A549 (cell line): ENCODE results near the gene RPL4. TPM values are rescaled to one million over a fixed set of nuclear protein-coding genes. Genes with fewer than 3 reads are reported as not detected.

Source experiments
- ATAC-seq, 2 experiments: fragments of 200-7000 bp in 1 of 2; fragments of >200 bp in 1 of 2; cut with Nextera tagmentation in 1 of 2; cut with Tn5 transposase in 1 of 2; 3 replicates each; pipeline versions ENCODE4 v1.8.0 to v1.9.1; 2018 to 2020; ENCODE audit warnings: mild to moderate bottlenecking in 1 of 2, moderate library complexity in 1 of 2
- CTCF ChIA-PET: fragments of 300-600 bp; sonication (Branson Sonifier 250); formaldehyde crosslinking; extraction: SDS; loops from one replicate; lab custom pipeline; 2021; ENCODE audit warnings: antibody characterized with exemption, inconsistent platforms; lab: Yijun Ruan, JAX
- POLR2A ChIA-PET: fragments of 350-600 bp; formaldehyde crosslinking; extraction: SDS; loops from one replicate; lab custom pipeline; 2021; ENCODE audit warnings: antibody characterized with exemption, inconsistent platforms; lab: Yijun Ruan, JAX
- DNase-seq, 2 experiments: peaks; one replicate each; pipeline versions ENCODE4 v3.0.0 to v3.0.0-alpha.2; 2011 to 2016; ENCODE audit warnings: low read depth in 1 of 2, low spot score in 1 of 2
- FAIRE-seq: peaks from 2 replicates; lab custom pipeline; 2011; peaks lifted over from hg19 to GRCh38; lab: Jason Lieb, UNC
- H3K27ac ChIP-seq, 2 experiments: fragments of >200 bp; sonication (Bioruptor Twin); formaldehyde crosslinking; 3 replicates each; pipeline ENCODE4 v1.5.1; 2016 to 2017
- H3K4me1 ChIP-seq: fragments of >200 bp; sonication (Bioruptor Twin); formaldehyde crosslinking; 3 replicates; pipeline ENCODE4 v1.6.1; 2016
- H3K4me2 ChIP-seq: fragments of >200 bp; sonication (Bioruptor Twin); formaldehyde crosslinking; 3 replicates; pipeline ENCODE4 v1.6.1; 2016
- H3K4me3 ChIP-seq: fragments of >200 bp; sonication (Bioruptor Twin); formaldehyde crosslinking; 3 replicates; pipeline ENCODE4 v1.5.1; 2016
- H3K9me3 ChIP-seq: fragments of >200 bp; sonication (Bioruptor Twin); formaldehyde crosslinking; 3 replicates; pipeline ENCODE4 v1.6.1; 2016
- CBX2 ChIP-seq: fragments of 200-600 bp; sonication (generic); IDR thresholded peaks from 2 replicates; pipeline ENCODE4 v1.6.1; 2016; ENCODE audit warnings: low read depth, mild to moderate bottlenecking, borderline replicate concordance
- CHD2 ChIP-seq: fragments of 150-350 bp; IDR thresholded peaks from 2 replicates; pipeline ENCODE4 v1.6.1; 2014; ENCODE audit warnings: low read length; ENCODE audit not compliant: partially characterized antibody
- EHF ChIP-seq: fragments of 250-450 bp; sonication (Bioruptor Pico); IDR thresholded peaks from 2 replicates; pipeline ENCODE4 v1.5.0; 2020; ENCODE audit warnings: mild to moderate bottlenecking
- EP300 ChIP-seq, 2 experiments: fragments of >200 bp; sonication (Bioruptor Twin); formaldehyde crosslinking; IDR thresholded peaks; 2 replicates in 1 of 2; 3 replicates in 1 of 2; pipeline ENCODE4 v1.6.1; 2016 to 2017
- ESRRA ChIP-seq: fragments of 150-350 bp; IDR thresholded peaks from 2 replicates; pipeline ENCODE4 v1.6.1; 2014; ENCODE audit warnings: mild to moderate bottlenecking, low read length, borderline replicate concordance
- FOSL2 ChIP-seq, 2 experiments: fragments of 450-650 bp in 1 of 2; fragments of >200 bp in 1 of 2; sonication (Bioruptor Twin) in 1 of 2; formaldehyde crosslinking; IDR thresholded peaks; 2 replicates each; pipeline versions ENCODE4 v1.5.0 to v1.6.1; 2016 to 2020; ENCODE audit warnings: mild to moderate bottlenecking in 1 of 2, moderate library complexity in 1 of 2
- FOXS1 ChIP-seq: fragments of 250-450 bp; sonication (Bioruptor Pico); IDR thresholded peaks from 2 replicates; pipeline ENCODE4 v1.5.0; 2020; ENCODE audit warnings: mild to moderate bottlenecking, moderate library complexity
- HDAC2 ChIP-seq: fragments of 200-600 bp; sonication (generic); IDR thresholded peaks from 2 replicates; pipeline ENCODE4 v1.6.1; 2016
- MAFK ChIP-seq: fragments of 450-650 bp; IDR thresholded peaks from 2 replicates; pipeline ENCODE4 v1.6.1; 2014; ENCODE audit not compliant: partially characterized antibody
- NFE2L2 ChIP-seq: fragments of 150-350 bp; conservative IDR thresholded peaks from 2 replicates; pipeline ENCODE4 v1.6.1; 2014; ENCODE audit warnings: low read length
- NR3C1 ChIP-seq: fragments of >200 bp; sonication (Bioruptor Twin); formaldehyde crosslinking; IDR thresholded peaks from 3 replicates; pipeline ENCODE4 v1.6.1; 2017
- PHF8 ChIP-seq: fragments of 200-600 bp; sonication (generic); IDR thresholded peaks from 2 replicates; pipeline ENCODE4 v1.6.1; 2016; ENCODE audit warnings: low read depth, mild to moderate bottlenecking, antibody characterized with exemption, moderate library complexity, borderline replicate concordance
- SREBF2 ChIP-seq: fragments of 450-650 bp; IDR thresholded peaks from 2 replicates; pipeline ENCODE4 v1.6.1; 2014; ENCODE audit warnings: mild to moderate bottlenecking, moderate library complexity
- TFCP2L1 ChIP-seq: fragments of 250-450 bp; sonication (Bioruptor Pico); IDR thresholded peaks from 2 replicates; pipeline ENCODE4 v1.5.0; 2021; ENCODE audit warnings: mild to moderate bottlenecking
- TP53 ChIP-seq: fragments of 250-450 bp; sonication (Bioruptor Pico); IDR thresholded peaks from 2 replicates; pipeline ENCODE4 v1.5.0; 2021; ENCODE audit warnings: mild to moderate bottlenecking, moderate library complexity
- ZFP36 ChIP-seq: fragments of 450-650 bp; IDR thresholded peaks from 2 replicates; pipeline ENCODE4 v1.6.1; 2014; ENCODE audit warnings: borderline replicate concordance; ENCODE audit not compliant: partially characterized antibody
- WGBS: methylation state at CpG from one replicate; pipeline ENCODE4 v1.1.6; 2017; ENCODE audit errors: missing lambda C conversion rate; 5-methylcytosine and 5-hydroxymethylcytosine counted together
- polyA plus RNA-seq, 4 experiments: library from polyadenylated mRNA; depleted of rRNA in 3 of 4; stranded (reverse); fragments of >200 nt; fragmentation: RNase III in 1 of 4; extraction: RNeasy Plus Mini Kit Qiagen cat#74134 plus additional on column Dnase treatment in 1 of 4; gene quantifications; 2 replicates in 3 of 4; 3 replicates in 1 of 4; pipeline ENCODE4 v1.2.3, GENCODE V29; 2011 to 2017
- TF ChIP-seq, protein P1 (sequence below): fragments of >200 bp; sonication (Bioruptor Twin); formaldehyde crosslinking; IDR thresholded peaks from 3 replicates; pipeline ENCODE4 v1.5.1; 2016

The RPL4 gene
- polyA plus RNA-seq, 2 of the 4 experiments (the other 2 are of a cell fraction), result 4,330 to 6,042 TPM

DNA sequence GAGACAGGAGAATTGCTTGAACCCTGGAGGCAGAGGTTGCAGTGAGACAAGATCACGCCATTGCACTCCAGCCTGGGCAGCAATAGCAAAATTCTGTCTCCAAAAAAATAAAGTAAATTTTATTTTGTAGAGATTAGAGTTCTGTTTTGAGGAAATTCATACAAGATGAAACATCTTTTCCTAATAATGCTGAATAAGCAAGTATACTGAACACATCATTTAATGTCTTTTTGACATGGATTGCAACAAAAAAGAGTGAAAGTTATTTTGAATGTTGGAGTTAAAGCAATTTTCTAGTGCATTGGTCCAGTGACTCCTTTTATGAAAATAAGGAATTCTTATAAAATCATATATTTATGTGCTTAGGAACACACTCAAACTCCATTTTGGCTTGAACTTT is 40.6 kb upstream of the RPL4 start:
- CTCF ChIA-PET, result interaction anchor here (0.8 to 2.4 kb wide), 3 partner anchors 12 to 33 kb away, joined by 3 to 15 read pairs (median 4); partner anchors contain the start of gene LCTL
- 90% methylated on average over 1 of the region's 1 CpG for WGBS
- no peak overlapping the region for H3K27ac ChIP-seq
- TF ChIP-seq MAFK, result peak; percentile 96
- TF ChIP-seq SREBF2, result no peak
- TF ChIP-seq, all 56 proteins: peak for 1
- H3K4me2 ChIP-seq, result no peak overlapping the region
- no peaks in the 10 kb centered on the region for H3K9me3 ChIP-seq
- no peak for DNase-seq
- ATAC-seq, result no peak
- no peaks in the 10 kb centered on the region for H3K4me1 ChIP-seq
- no peak overlapping the region for H3K4me3 ChIP-seq
- no peak for FAIRE-seq
- POLR2A ChIA-PET, result no interaction called here

DNA sequence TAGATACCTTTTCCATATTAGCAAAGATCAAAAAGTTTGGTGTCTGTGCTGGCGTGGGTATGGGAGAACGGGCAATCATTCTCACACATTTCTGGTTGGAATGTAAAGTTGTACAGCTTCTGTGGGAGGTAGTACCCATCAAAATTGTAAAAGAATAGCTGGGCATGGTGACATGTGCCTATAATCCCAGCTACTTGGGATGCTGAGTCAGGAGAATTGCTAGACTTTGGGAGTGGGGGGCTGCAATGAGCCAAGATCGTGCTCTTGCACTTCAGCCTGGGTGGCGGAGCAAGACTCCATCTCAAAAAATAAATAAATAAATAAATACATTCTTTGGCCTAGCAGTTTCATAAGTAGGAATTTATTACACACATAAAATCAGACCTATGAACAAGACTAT is 38.2 kb upstream of the RPL4 start:
- ChIA-PET CTCF (interaction anchor here (0.7 to 2.1 kb wide), 5 partner anchors 8 to 76 kb away, joined by 3 to 5 read pairs (median 3); no protein-coding TSS in a partner anchor), POLR2A (no interaction called here)
- ATAC-seq (no peak), DNase-seq (no peak), FAIRE-seq (no peak)
- 96% methylated on average over 4 of the region's 4 CpGs for WGBS
- Histone ChIP-seq H3K27ac (no peak overlapping the region), H3K9me3 (no peaks in the 10 kb centered on the region), H3K4me3 (no peak overlapping the region), H3K4me2 (no peak overlapping the region), H3K4me1 (no peaks in the 10 kb centered on the region)
- TF ChIP-seq MAFK, result peak; percentile 64
- no peak for TF ChIP-seq ZFP36

DNA sequence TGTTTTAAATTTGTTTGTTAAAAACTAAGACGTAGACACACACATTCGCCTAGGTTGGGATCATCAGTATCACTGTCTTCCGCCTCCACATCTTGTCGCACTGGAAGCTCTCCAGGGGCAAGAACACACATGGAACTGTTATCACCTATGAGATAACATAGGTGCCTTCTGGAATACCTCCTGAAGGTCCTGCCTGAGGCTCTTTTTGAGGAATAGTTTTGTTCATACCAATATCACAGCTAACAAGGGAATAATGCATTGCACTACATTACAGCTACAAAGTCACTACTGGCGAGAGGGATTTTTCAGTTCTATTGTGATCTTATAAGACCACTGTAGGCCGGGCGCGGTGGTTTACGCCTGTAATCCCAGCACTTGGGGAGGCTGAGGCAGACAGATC is 30.4 kb upstream of the RPL4 start:
- Histone ChIP-seq H3K4me1 (no peaks in the 10 kb centered on the region), H3K4me3 (no peak overlapping the region), H3K9me3 (no peaks in the 10 kb centered on the region), H3K27ac (no peak overlapping the region), H3K4me2 (no peak overlapping the region)
- CTCF ChIA-PET, result interaction anchor here (0.5 to 1.5 kb wide), 7 partner anchors 8 to 316 kb away, joined by 3 to 7 read pairs (median 3); partner anchors contain the start of gene SNAPC5
- DNase-seq, result no peak
- 92% methylated on average over 9 of the region's 9 CpGs for WGBS
- POLR2A ChIA-PET, result no interaction called here
- ATAC-seq, result no peak
- no peak for FAIRE-seq
- TF ChIP-seq CBX2 (no peak), HDAC2 (no peak), MAFK (no peak), CHD2 (no peak), ESRRA (no peak), FOSL2 (IDR thresholded peaks at IDR 0.05) (no peak), FOSL2 (CRISPR knock-in tag; IDR thresholded peaks at IDR 0.05) (no peak), EHF (CRISPR knock-in tag) (no peak), ZFP36 (no peak), FOXS1 (CRISPR knock-in tag) (no peak), TFCP2L1 (CRISPR knock-in tag) (no peak), NR3C1 (no peak), EP300 (IDR thresholded peaks at IDR 0.05) (no peak), NFE2L2 (no peak), PHF8 (no peak)

DNA sequence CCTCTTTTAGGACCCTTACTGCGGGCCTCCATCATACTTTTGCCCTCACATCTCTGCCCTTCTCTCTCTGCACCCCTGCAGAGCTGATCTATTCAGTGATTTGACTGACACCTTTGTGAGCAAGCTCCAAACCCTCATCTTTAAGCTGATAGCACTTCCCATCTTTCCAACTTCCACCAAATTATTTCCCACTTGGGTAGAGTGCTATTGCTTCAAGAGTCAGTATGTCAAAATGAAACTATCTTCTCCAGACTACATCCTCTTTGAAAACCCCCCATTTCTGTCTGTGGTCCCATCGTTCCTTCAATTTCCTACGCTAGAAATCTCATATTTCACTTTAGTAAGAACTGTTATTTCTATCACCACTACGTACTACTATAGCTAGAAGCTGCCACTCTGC is 20.2 kb upstream of the RPL4 start:
- Histone ChIP-seq H3K4me1 (no peaks in the 10 kb centered on the region), H3K4me2 (no peak overlapping the region), H3K27ac (no peak overlapping the region), H3K9me3 (no peaks in the 10 kb centered on the region), H3K4me3 (no peak overlapping the region)
- TF ChIP-seq NR3C1, result no peak
- no peak for TF ChIP-seq TFCP2L1 (CRISPR knock-in tag)
- no peak for TF ChIP-seq TP53 (CRISPR knock-in tag)
- TF ChIP-seq, protein P1, sequence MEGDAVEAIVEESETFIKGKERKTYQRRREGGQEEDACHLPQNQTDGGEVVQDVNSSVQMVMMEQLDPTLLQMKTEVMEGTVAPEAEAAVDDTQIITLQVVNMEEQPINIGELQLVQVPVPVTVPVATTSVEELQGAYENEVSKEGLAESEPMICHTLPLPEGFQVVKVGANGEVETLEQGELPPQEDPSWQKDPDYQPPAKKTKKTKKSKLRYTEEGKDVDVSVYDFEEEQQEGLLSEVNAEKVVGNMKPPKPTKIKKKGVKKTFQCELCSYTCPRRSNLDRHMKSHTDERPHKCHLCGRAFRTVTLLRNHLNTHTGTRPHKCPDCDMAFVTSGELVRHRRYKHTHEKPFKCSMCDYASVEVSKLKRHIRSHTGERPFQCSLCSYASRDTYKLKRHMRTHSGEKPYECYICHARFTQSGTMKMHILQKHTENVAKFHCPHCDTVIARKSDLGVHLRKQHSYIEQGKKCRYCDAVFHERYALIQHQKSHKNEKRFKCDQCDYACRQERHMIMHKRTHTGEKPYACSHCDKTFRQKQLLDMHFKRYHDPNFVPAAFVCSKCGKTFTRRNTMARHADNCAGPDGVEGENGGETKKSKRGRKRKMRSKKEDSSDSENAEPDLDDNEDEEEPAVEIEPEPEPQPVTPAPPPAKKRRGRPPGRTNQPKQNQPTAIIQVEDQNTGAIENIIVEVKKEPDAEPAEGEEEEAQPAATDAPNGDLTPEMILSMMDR, result no peak
- CTCF ChIA-PET, result interaction anchor here (0.6 to 1.6 kb wide), 4 partner anchors 10 to 83 kb away, joined by 3 to 6 read pairs (median 4); no protein-coding TSS in a partner anchor
- ATAC-seq, result no peak
- POLR2A ChIA-PET, result no interaction called here
- DNase-seq, result no peak
- FAIRE-seq, result no peak
- WGBS, result 93% methylated on average over 4 of the region's 4 CpGs
